Measurements from ENCODE around the gene MANF.
"Not testable (repeated sequence)": the region's sequence is repeated elsewhere in the genome, so short reads cannot be mapped to it uniquely, and the experiment has no call there.

Gene MANF

GRCh38 chr3:51373658-51374421 is 11.3 kb upstream of the MANF start:
- no peak for DNase-seq (ENCODE audit: low spot score)

- no peak for DNase-seq (ENCODE audit: low spot score)
Observed at GRCh38 chr3:51374456-51374855, 10.6 kb upstream of the MANF start.

DNA sequence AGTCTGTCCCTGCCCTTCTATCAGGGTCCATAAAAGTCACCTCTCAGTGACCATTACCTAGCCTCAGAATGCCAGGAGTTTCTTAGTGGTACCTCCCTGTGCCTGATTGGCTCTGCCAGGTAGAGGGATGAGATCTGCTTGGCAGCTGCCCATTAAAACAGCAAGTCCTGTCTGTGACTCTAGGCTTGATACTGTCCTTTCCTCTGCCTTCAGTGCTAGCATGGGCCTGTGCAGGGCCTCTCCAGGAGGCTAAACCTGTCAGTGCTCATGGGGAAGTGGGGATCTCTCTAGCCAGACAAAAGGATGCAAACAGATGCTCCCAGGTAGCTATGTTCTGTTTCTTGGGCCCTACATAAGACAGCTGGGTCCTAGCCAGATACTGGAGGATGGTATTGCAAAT is 10.0 kb upstream of the MANF start:
- DNase-seq (ENCODE audit: low spot score): no peak

GRCh38 chr3:51375571-51375970 is 9.5 kb upstream of the MANF start:
- no peak for DNase-seq (ENCODE audit: low spot score)

DNA sequence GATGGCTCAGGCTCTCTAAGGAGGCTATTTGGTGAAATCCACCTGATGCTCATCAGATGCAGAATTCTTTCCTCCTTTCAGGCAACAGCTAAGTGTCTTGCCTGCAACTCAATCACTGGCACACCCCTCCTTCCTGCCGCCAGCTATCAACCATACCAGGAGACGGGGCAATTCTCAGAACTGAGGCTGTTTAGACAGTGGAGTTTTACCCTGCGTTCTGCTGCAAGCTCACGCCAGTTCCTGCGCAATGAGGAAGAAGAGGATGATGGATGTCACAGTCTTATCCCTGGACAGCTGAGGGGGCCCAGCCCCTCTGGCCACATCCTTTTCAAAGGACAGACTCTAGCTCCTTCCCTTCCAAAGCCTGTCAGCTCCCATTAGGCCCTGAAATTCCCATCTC is 7.0 kb upstream of the MANF start:
- no peak for DNase-seq (ENCODE audit: low spot score)

- DNase-seq (ENCODE audit: low spot score): no peak
Observed at GRCh38 chr3:51378726-51379125, 6.4 kb upstream of the MANF start.

GRCh38 chr3:51379301-51379700 is 5.8 kb upstream of the MANF start:
- no peak for DNase-seq (ENCODE audit: low spot score)

DNA sequence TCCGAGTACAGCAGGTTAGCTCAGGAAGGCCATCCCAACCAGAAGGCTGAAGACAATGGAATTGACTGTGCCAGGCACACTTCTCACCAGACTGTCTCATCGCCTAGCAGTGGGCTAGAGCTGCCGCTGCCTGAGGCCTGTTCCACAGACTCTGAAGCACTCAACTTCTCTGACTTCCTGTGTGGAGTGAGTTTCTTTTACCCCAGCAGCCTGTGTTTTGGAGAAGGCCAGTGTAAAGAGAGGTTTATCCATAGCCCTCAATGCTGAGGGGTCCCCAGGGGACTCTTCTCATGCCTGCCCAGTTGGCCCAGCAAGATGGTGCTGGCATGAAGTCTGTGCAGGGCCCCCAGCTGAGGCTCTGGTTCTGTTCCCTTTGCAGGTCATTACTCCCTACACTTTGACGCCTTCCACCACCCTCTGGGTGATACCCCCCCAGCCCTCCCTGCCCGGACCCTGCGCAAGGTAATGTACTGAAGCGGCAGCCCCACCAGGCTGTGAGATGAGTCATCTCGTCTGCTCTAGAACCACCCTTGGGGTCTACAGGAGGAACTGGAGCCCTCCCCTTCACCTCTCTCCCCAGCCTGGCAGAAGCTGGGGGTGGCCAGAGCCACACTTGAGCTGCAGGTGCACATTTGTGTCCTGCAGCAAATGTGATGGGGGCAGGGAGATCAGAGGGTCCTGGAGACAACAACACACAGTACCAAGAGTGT is 5.2 kb upstream of the MANF start:
- no peak for DNase-seq (ENCODE audit: low spot score)

DNA sequence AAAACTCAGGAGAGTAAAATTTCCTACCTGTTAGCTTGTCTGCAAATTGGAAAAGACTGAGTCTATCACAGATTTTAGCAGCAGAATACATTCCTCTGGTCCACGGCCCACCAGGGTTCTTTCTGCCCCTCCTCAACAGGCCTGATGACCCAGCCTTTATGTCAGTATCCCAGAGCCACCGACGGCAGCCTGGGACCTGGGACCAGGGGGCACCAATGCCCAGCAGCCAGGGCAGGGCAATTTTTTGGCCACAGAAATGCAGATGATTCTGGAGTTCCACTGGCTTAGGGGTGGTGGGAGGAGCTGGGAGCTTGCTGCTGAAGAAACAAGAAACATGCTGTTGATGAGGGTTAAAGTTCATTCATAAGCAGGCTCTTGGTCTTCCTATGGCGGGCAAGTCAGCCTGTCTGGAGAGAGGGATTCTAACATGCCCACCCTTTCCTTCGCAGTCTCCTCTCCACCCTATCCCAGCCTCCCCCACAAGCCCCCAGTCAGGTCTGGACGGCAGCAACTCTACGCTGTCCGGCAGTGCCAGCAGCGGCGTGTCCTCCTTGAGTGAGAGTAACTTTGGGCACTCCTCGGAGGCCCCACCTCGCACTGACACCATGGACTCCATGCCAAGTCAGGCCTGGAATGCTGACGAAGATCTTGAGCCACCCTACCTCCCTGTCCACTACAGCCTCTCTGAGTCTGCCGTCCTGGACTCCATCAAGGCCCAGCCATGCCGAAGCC is 4.3 kb upstream of the MANF start:
- no peak for DNase-seq (ENCODE audit: low spot score)

GRCh38 chr3:51381333-51381705 is 3.8 kb upstream of the MANF start:
- no peak for DNase-seq (ENCODE audit: low spot score)

GRCh38 chr3:51382076-51382745 is 2.9 kb upstream of the MANF start:
- no peak for DNase-seq (ENCODE audit: low spot score)

DNA sequence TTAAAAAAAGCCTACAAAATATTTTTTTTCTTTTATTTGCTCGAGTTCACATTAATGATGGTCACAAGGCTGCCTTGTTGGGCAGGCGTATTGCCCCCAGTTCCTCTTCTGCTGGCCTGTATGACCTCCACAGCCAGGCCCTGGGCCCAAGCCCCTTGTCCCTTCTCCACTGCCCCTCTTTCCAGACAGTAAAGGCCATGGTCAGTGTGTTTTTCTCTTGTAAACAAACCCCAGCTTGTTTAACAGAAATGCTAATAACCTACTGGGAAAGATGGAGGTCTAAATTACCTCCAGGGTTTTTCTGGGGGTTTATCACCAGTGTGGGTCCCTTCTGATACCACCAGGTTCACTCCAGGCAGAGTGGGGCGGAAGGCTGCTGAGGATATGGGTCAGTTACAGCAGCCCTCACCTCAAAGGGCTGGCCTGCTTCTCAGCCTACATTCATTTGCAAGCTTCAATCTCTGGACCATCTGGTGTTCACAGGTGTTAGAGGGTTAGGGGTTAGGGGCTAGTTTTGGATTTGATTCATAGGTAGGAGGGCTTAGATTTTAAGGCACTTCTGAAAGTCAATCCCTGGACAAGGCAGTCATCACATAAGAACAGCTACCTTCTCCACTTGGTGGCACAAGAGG is 2.0 kb upstream of the MANF start:
- DNase-seq (ENCODE audit: low spot score): no peak

- DNase-seq (ENCODE audit: low spot score): no peak
Observed at GRCh38 chr3:51384055-51384725, 901 bp upstream of the MANF start.

GRCh38 chr3:51385621-51386091 is 565 bp downstream of the MANF start:
- no peak for DNase-seq (ENCODE audit: low spot score)

DNA sequence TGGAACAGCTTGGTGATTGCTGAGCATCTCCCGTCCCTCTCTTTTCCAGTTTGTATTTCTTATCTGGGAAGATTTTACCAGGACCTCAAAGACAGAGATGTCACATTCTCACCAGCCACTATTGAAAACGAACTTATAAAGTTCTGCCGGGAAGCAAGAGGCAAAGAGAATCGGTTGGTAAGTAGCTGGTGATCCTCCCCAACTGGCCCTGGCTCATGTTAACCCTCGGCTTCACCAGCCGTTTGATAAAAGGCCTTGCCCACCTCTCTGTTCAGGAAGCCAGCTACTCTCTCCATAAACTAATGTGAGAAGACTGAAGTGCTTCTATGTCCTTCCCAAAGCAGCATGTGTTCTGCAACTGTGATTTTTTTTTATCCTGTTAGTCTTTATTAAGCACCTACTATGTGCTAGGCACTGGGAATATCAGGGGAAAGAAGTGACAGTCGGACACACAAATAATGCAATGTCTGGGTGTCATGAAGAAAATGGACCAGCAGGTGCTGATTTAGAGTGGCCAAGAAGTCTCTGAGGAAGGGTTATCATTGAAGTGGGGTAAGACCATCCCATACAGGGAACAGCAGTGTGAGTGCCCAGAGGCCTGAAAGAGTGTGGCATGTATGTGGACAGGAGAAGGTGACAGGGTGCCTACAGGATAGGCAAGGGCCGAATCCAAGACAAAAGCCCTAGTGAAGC is 1.2 kb downstream of the MANF start:
- no peak for DNase-seq (ENCODE audit: low spot score)

DNA sequence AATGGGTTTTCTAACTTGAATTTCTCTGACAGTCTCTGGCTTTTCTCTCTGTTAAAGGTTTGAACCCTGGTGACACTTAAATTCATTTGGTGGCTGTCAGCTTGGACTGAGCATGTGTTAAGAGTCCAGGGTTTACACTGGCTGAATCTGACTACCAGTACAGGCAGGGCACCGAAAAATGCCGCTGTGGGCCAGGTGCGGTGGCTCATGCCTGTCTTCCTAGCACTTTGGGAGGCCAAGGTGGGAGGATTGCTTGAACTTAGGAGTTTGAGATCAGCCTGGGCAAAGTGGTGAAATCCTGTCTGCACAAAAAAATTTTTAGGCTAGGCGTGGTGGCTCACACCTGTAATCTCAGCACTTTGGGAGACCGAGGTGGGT is 1.8 kb downstream of the MANF start:
- no peak for DNase-seq (ENCODE audit: low spot score)

DNA sequence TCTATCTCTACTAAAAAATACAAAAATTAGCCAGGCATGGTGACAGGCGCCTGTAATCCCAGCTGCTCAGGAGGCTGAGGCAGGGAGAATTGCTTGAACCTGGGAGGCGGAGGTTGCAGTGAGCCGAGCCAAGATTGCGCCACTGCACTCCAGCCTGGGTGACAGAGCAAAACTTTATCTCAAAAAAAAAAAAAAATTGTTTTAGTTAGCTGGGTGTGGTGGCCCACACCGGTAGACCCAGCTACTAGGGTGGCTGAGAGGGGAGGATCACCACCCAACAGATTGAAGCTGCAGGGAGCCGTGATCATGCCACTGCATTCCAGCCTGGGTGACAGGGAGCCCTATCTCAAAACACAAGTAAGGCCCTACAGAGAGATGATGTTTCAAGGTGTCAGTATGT is 2.2 kb downstream of the MANF start:
- DNase-seq (ENCODE audit: low spot score): not testable (repeated sequence)

- no peak for DNase-seq (ENCODE audit: low spot score)
Observed at GRCh38 chr3:51388286-51389029, 3.4 kb downstream of the MANF start.

GRCh38 chr3:51389423-51390183 is 4.5 kb downstream of the MANF start:
- peak; percentile 58 for DNase-seq (ENCODE audit: low spot score)

All from iPS-NIHi11 (cell line).